Measurements from ENCODE around the gene TMEM43.

DNA sequence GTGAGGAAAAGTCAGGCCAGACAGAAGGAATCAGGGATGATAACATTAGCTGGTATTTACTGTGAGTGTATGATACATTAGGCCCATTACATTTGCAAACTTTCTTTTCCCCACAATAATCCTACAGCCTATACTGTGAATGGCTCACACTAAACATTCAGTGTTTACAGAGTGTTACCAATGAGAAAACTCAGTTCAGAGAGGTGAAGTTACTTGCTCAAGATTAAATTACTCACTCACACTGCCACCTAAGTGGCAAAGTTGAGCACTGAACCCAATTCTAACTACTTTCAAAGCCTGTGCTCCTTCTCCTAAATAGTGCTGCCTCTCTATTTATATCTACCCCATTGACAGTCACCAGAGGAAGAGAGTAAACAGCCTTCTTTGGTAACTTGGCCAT, 45.0 kb downstream of the TMEM43 start:
- TF ChIP-seq KLF11 (CRISPR knock-in tag; IDR thresholded peaks at IDR 0.05), result no peak
- TF ChIP-seq FOXK1 (CRISPR knock-in tag; IDR thresholded peaks at IDR 0.05; ENCODE audit: borderline replicate concordance, low read depth), result no peak
- TF ChIP-seq, protein P1, sequence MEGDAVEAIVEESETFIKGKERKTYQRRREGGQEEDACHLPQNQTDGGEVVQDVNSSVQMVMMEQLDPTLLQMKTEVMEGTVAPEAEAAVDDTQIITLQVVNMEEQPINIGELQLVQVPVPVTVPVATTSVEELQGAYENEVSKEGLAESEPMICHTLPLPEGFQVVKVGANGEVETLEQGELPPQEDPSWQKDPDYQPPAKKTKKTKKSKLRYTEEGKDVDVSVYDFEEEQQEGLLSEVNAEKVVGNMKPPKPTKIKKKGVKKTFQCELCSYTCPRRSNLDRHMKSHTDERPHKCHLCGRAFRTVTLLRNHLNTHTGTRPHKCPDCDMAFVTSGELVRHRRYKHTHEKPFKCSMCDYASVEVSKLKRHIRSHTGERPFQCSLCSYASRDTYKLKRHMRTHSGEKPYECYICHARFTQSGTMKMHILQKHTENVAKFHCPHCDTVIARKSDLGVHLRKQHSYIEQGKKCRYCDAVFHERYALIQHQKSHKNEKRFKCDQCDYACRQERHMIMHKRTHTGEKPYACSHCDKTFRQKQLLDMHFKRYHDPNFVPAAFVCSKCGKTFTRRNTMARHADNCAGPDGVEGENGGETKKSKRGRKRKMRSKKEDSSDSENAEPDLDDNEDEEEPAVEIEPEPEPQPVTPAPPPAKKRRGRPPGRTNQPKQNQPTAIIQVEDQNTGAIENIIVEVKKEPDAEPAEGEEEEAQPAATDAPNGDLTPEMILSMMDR (CRISPR knock-in tag; IDR thresholded peaks at IDR 0.05), result no peak
